NCI-H446 treated with DMSO at 0.1 percent for 48 hours (cell line): ENCODE measurements around the gene STX17.

ENCODE experiments used
- DNase-seq: peaks from one replicate; lab custom pipeline; 2025; lab: John Stamatoyannopoulos, UW

STX17 gene

GRCh38 chr9:99907208-99907532 lies 716 bp downstream of the STX17 start:
- DNase-seq = no peak

GRCh38 chr9:99911600-99911999 lies 5.1 kb downstream of the STX17 start:
- DNase-seq = no peak

- DNase-seq = no peak
Observed at GRCh38 chr9:99916650-99917049, 10.2 kb downstream of the STX17 start.

GRCh38 chr9:99918134-99918533 lies 11.7 kb downstream of the STX17 start:
- no peak for DNase-seq

- DNase-seq = no peak
Observed at GRCh38 chr9:99919930-99920329, 13.5 kb downstream of the STX17 start.

GRCh38 chr9:99921875-99922710 lies 15.6 kb downstream of the STX17 start:
- DNase-seq = no peak

- DNase-seq = no peak
Observed at GRCh38 chr9:99922711-99923030, 16.2 kb downstream of the STX17 start.

- DNase-seq = no peak
Observed at GRCh38 chr9:99925541-99925940, 19.1 kb downstream of the STX17 start.

GRCh38 chr9:99929652-99930051 lies 23.2 kb downstream of the STX17 start:
- no peak for DNase-seq

- DNase-seq = no peak
Observed at GRCh38 chr9:99931155-99931840, 24.8 kb downstream of the STX17 start.

GRCh38 chr9:99936947-99937587 lies 30.6 kb downstream of the STX17 start:
- DNase-seq = no peak

GRCh38 chr9:99947395-99947794 lies 40.9 kb downstream of the STX17 start:
- no peak for DNase-seq

- no peak for DNase-seq
Observed at GRCh38 chr9:99948482-99948881, 42.0 kb downstream of the STX17 start.

- DNase-seq = no peak
Observed at GRCh38 chr9:99948896-99949295, 42.4 kb downstream of the STX17 start.

- no peak for DNase-seq
Observed at GRCh38 chr9:99953861-99954507, 47.5 kb downstream of the STX17 start.

GRCh38 chr9:99954819-99955218 lies 48.4 kb downstream of the STX17 start:
- DNase-seq = no peak

GRCh38 chr9:99955606-99956005 lies 49.2 kb downstream of the STX17 start:
- DNase-seq = no peak

- DNase-seq = no peak
Observed at GRCh38 chr9:99962680-99963261, 56.3 kb downstream of the STX17 start.

GRCh38 chr9:99964336-99964735 lies 57.9 kb downstream of the STX17 start:
- no peak for DNase-seq

- no peak for DNase-seq
Observed at GRCh38 chr9:99966001-99966400, 59.5 kb downstream of the STX17 start.

- no peak for DNase-seq
Observed at GRCh38 chr9:99966716-99967115, 60.3 kb downstream of the STX17 start.

GRCh38 chr9:99967457-99967856 lies 61.0 kb downstream of the STX17 start:
- DNase-seq = no peak
